CD14-positive monocyte (primary cell): ENCODE data around the gene ARMC9. TPM values are rescaled to one million over a fixed set of nuclear protein-coding genes. Genes with fewer than 3 reads are reported as not detected.

ENCODE experiments used
- DNase-seq, 3 donors: peaks; one replicate each; pipeline ENCODE4 v3.0.0-alpha.2; 2011 to 2022
- H2AFZ ChIP-seq: 2 replicates; pipeline ENCODE4 v1.6.0; 2012; ENCODE audit warnings: mild to moderate bottlenecking, low read depth, low read length, inconsistent platforms; ENCODE audit not compliant: insufficient read depth, poor library complexity, severe bottlenecking
- H3K27ac ChIP-seq, 2 donors: 1 replicate in 1 of 2; 2 replicates in 1 of 2; pipeline ENCODE4 v1.5.1; 2012 to 2013; ENCODE audit warnings: low read length in 2 of 2, control low read depth in 1 of 2, inconsistent platforms in 1 of 2, low read depth in 1 of 2, mild to moderate bottlenecking in 1 of 2
- H3K27me3 ChIP-seq, 2 donors: one replicate each; pipeline versions ENCODE4 v1.6.0 to v1.6.1; 2011 to 2013; ENCODE audit warnings: low read length in 2 of 2; ENCODE audit not compliant: control insufficient read depth in 2 of 2, insufficient read depth in 2 of 2
- H3K36me3 ChIP-seq, 2 donors: replicated peaks in 1 of 2; 1 replicate in 1 of 2; 2 replicates in 1 of 2; pipeline versions ENCODE4 v1.5.1 to v1.6.1; 2012 to 2013; ENCODE audit warnings: low read length in 2 of 2, control low read depth in 1 of 2, inconsistent platforms in 1 of 2, mild to moderate bottlenecking in 1 of 2; ENCODE audit not compliant: insufficient read depth in 2 of 2, control insufficient read depth in 1 of 2
- H3K4me1 ChIP-seq, 2 donors: 1 replicate in 1 of 2; 2 replicates in 1 of 2; pipeline versions ENCODE4 v1.5.1 to v1.6.1; 2012 to 2013; ENCODE audit warnings: low read length in 2 of 2, control low read depth in 1 of 2, inconsistent platforms in 1 of 2, mild to moderate bottlenecking in 1 of 2, moderate library complexity in 1 of 2; ENCODE audit not compliant: insufficient read depth in 2 of 2, control insufficient read depth in 1 of 2
- H3K4me2 ChIP-seq: replicated peaks from 2 replicates; pipeline ENCODE3; 2012; ENCODE audit warnings: low read length, moderate library complexity, mild to moderate bottlenecking; ENCODE audit not compliant: poor library complexity, severe bottlenecking; ENCODE audit errors: extremely low read depth
- H3K4me3 ChIP-seq, 3 experiments: fragments of 200-600 bp in 1 of 3; sonication (generic) in 1 of 3; replicated peaks in 1 of 3; 1 replicate in 2 of 3; 2 replicates in 1 of 3; pipeline ENCODE4 v1.5.1; 2011 to 2013; ENCODE audit warnings: low read length in 3 of 3, mild to moderate bottlenecking in 3 of 3, control low read depth in 2 of 3, low read depth in 2 of 3, inconsistent platforms in 1 of 3, moderate library complexity in 1 of 3
- H3K79me2 ChIP-seq: 2 replicates; pipeline ENCODE4 v1.6.0; 2012; ENCODE audit warnings: mild to moderate bottlenecking, control low read depth, inconsistent platforms, low read length, moderate library complexity; ENCODE audit not compliant: insufficient read depth
- H3K9ac ChIP-seq: 2 replicates; pipeline ENCODE4 v1.6.0; 2017; ENCODE audit warnings: low read length, mild to moderate bottlenecking; ENCODE audit not compliant: insufficient read depth, poor library complexity, severe bottlenecking
- H3K9me3 ChIP-seq, 2 donors: replicated peaks in 1 of 2; 1 replicate in 1 of 2; 2 replicates in 1 of 2; pipeline versions ENCODE4 v1.5.1 to v1.6.1; 2012 to 2013; ENCODE audit warnings: low read length in 2 of 2, control low read depth in 1 of 2; ENCODE audit not compliant: control insufficient read depth in 1 of 2, insufficient read depth in 1 of 2
- H4K20me1 ChIP-seq: 2 replicates; pipeline ENCODE4 v1.6.0; 2012; ENCODE audit warnings: mild to moderate bottlenecking, low read length, control low read depth, moderate library complexity; ENCODE audit not compliant: insufficient read depth
- H3K27ac Mint-ChIP-seq, 7 donors: one replicate each; pipeline ENCODE4 v1.8.0; 2020; ENCODE audit warnings: mild to moderate bottlenecking in 7 of 7, mixed read lengths in 7 of 7, moderate library complexity in 6 of 7, inconsistent platforms in 2 of 7
- H3K27me3 Mint-ChIP-seq, 3 donors: one replicate each; pipeline ENCODE4 v1.8.0; 2021 to 2022; ENCODE audit warnings: low read depth in 3 of 3, mild to moderate bottlenecking in 3 of 3, mixed read lengths in 3 of 3, moderate library complexity in 3 of 3, inconsistent platforms in 1 of 3
- H3K36me3 Mint-ChIP-seq, 2 donors: one replicate each; pipeline ENCODE4 v1.8.0; 2020; ENCODE audit warnings: mixed read lengths in 2 of 2, inconsistent platforms in 1 of 2, mild to moderate bottlenecking in 1 of 2
- H3K4me1 Mint-ChIP-seq: one replicate; pipeline ENCODE4 v1.8.0; 2020; ENCODE audit warnings: mild to moderate bottlenecking, mixed read lengths
- H3K4me3 Mint-ChIP-seq, 2 donors: one replicate each; pipeline ENCODE4 v1.8.0; 2020; ENCODE audit warnings: mild to moderate bottlenecking in 2 of 2, mixed read lengths in 2 of 2, moderate library complexity in 1 of 2
- H3K9me3 Mint-ChIP-seq, 7 donors: one replicate each; pipeline ENCODE4 v1.8.0; 2020 to 2022; ENCODE audit warnings: mixed read lengths in 7 of 7, mild to moderate bottlenecking in 6 of 7, moderate library complexity in 6 of 7, inconsistent platforms in 2 of 7
- WGBS: methylation state at CpG from one replicate; pipeline ENCODE4 v1.1.5; 2013; ENCODE audit warnings: missing lambda C conversion rate; ENCODE audit not compliant: insufficient coverage; 5-methylcytosine and 5-hydroxymethylcytosine counted together
- intact Hi-C, 2 donors: fragments of 100-400 bp; cut with micrococcal nuclease; formaldehyde crosslinking; loops; one replicate each; pipeline versions ENCODE4 v1.15.0 to v1.15.1; 2023
- polyA plus RNA-seq, 3 donors: library from polyadenylated mRNA; depleted of rRNA in 1 of 3; unstranded in 2 of 3; stranded (reverse) in 1 of 3; fragments of 300-500 nt in 2 of 3; fragments of >200 nt in 1 of 3; fragmentation: Illumina TruSeq in 2 of 3; gene quantifications; 1 replicate in 2 of 3; 2 replicates in 1 of 3; pipeline ENCODE4 v1.2.3, GENCODE V29; 2012 to 2021
- TF ChIP-seq, protein P1 (sequence below): fragments of 200-600 bp; IDR thresholded peaks from one replicate; pipeline ENCODE4 v1.8.0; 2022; ENCODE audit warnings: antibody characterized with exemption, mild to moderate bottlenecking

The ARMC9 gene
- polyA plus RNA-seq, 3 donors = 0.07 to 0.27 TPM; not detected in 1

DNA sequence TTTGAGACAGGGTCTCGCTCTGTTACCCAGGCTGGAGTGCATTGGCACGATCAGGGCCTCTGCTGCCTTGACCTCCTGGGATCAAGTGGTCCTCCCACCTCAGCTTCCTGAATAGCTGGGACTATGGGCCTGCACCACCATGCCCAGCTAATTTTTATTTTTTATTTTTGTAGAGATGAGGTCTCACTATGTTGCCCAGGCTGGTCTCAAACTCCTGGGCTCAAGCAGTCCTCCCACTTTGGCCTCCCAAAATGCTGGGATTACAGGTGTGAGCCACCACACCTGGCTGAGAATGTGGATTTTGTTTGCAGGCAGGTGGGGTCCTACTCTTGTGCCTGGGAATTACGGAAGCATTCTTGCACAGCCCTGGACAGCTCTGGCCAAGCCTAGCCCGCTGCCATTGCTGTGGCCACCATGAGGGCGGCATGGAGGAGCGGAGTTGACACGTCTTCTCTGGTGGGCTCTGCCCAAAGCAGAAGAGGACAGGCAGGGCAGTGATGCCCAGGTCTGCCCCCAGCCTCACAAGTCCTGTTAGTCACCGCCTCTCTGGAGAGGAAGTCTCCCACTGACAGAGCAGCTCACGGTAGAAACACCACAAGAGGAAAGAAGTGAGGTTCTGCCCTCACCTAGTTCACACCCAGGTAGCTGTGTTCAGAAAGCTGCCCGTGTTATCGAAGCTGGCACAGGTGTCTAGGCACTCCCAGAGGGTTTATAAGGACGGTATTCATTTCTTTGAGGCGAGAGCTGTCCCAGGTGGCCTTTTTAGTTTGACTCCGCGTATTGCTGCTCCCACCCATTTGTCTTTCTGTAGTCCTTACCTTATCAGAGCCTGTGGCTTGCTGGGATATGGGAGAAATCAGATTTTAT, 46.2 kb downstream of the ARMC9 start:
- Mint-ChIP-seq H3K27ac (no peak overlapping the region), H3K4me3 (no peak overlapping the region)
- H3K4me2 ChIP-seq = no peak overlapping the region

DNA sequence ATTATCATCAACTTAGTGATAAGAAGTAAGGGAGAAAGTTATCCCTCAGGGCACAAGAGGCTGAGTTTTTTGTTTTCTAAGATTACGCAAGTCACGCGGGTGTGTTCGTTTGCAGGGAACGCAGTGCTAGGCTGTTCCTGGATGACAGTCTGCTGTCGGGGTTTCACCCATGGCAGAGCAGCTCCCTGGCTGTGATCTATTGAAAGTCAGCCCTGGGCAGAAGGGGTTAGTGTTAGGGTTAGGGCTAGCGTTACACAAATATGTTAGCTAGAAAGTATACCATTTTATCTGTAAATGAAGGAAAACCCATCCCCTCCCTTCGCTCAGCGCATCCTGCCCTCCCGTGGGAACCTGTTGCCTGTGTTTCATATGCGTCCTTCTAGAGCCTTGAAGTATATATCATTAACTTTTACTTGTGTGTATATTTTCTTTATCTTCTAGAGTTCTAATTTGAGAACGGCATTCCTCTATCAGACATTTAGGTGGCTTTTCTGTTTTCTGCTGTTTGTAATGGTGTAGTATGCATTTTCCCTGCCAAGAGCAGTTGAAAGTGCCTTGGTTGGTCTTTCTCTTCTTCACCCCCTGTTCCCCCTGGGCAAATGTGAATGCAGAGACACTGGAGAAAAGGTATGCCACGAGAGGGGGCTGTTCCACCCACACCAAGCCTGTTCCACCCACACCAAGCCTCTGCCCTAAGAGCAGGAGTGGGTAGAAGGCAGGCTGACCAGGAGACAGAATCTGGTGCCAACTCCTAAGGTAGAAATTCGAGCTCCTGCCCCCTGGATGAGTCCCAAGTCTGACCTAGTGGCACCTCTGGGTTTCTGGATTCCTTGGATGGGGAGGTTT, 47.0 kb downstream of the ARMC9 start:
- Histone ChIP-seq H3K27ac (no peak overlapping the region), H4K20me1 (no peaks in the 10 kb centered on the region), H3K9me3 (no peaks in the 10 kb centered on the region), H3K4me3 (no peak overlapping the region), H3K4me1 (peaks cover 22 to 27% of the 10 kb centered on the region in 2 donors), H3K36me3 (no peaks in the 10 kb centered on the region), H2AFZ (no peak overlapping the region), H3K27me3 (no peaks in the 10 kb centered on the region), H3K4me2 (no peak overlapping the region), H3K9ac (no peak overlapping the region), H3K79me2 (no peaks in the 10 kb centered on the region)
- Mint-ChIP-seq H3K36me3 (no peaks in the 10 kb centered on the region), H3K27me3 (peaks cover 2 to 4% (median 4%) of the 10 kb centered on the region in 3 donors), H3K9me3 (no peaks in the 10 kb centered on the region), H3K4me1 (peaks cover 31% of the 10 kb centered on the region), H3K27ac (no peak overlapping the region), H3K4me3 (no peak overlapping the region)
- intact Hi-C loops = no loop called here
- TF ChIP-seq, protein P1, sequence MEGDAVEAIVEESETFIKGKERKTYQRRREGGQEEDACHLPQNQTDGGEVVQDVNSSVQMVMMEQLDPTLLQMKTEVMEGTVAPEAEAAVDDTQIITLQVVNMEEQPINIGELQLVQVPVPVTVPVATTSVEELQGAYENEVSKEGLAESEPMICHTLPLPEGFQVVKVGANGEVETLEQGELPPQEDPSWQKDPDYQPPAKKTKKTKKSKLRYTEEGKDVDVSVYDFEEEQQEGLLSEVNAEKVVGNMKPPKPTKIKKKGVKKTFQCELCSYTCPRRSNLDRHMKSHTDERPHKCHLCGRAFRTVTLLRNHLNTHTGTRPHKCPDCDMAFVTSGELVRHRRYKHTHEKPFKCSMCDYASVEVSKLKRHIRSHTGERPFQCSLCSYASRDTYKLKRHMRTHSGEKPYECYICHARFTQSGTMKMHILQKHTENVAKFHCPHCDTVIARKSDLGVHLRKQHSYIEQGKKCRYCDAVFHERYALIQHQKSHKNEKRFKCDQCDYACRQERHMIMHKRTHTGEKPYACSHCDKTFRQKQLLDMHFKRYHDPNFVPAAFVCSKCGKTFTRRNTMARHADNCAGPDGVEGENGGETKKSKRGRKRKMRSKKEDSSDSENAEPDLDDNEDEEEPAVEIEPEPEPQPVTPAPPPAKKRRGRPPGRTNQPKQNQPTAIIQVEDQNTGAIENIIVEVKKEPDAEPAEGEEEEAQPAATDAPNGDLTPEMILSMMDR = no peak
- WGBS = 11% methylated on average over 6 of the region's 14 CpGs
- peak in 1 of 3 donors; percentile 13 for DNase-seq

More for the DNA sequence above, 46.2 kb downstream of the ARMC9 start:
- Mint-ChIP-seq H3K36me3 (no peaks in the 10 kb centered on the region), H3K4me1 (peaks cover 26% of the 10 kb centered on the region), H3K9me3 (no peaks in the 10 kb centered on the region), H3K27me3 (peaks cover 2 to 4% (median 3%) of the 10 kb centered on the region in 3 donors)
- intact Hi-C loops = no loop called here
- H3K27me3 ChIP-seq = no peaks in the 10 kb centered on the region
- H3K9ac ChIP-seq = no peak overlapping the region
- WGBS = 87% methylated on average over 9 of the region's 15 CpGs
- H3K4me1 ChIP-seq = peaks cover 22 to 27% of the 10 kb centered on the region in 2 donors
- H4K20me1 ChIP-seq = no peaks in the 10 kb centered on the region
- no peak overlapping the region for H3K4me3 ChIP-seq
- H3K27ac ChIP-seq = no peak overlapping the region
- no peak for DNase-seq
- no peak overlapping the region for H2AFZ ChIP-seq
- H3K79me2 ChIP-seq = no peaks in the 10 kb centered on the region
- TF ChIP-seq, protein P1 = no peak
- H3K36me3 ChIP-seq = no peaks in the 10 kb centered on the region
- no peaks in the 10 kb centered on the region for H3K9me3 ChIP-seq
